GM19455 (cell line): Measurements from ENCODE around the gene GRIP2.

Experiments
- ATAC-seq: cut with Tn5 transposase; IDR thresholded peaks from one replicate; pipeline ENCODE4 v1.9.1; 2021; ENCODE audit not compliant: unreplicated experiment

GRIP2 gene

DNA sequence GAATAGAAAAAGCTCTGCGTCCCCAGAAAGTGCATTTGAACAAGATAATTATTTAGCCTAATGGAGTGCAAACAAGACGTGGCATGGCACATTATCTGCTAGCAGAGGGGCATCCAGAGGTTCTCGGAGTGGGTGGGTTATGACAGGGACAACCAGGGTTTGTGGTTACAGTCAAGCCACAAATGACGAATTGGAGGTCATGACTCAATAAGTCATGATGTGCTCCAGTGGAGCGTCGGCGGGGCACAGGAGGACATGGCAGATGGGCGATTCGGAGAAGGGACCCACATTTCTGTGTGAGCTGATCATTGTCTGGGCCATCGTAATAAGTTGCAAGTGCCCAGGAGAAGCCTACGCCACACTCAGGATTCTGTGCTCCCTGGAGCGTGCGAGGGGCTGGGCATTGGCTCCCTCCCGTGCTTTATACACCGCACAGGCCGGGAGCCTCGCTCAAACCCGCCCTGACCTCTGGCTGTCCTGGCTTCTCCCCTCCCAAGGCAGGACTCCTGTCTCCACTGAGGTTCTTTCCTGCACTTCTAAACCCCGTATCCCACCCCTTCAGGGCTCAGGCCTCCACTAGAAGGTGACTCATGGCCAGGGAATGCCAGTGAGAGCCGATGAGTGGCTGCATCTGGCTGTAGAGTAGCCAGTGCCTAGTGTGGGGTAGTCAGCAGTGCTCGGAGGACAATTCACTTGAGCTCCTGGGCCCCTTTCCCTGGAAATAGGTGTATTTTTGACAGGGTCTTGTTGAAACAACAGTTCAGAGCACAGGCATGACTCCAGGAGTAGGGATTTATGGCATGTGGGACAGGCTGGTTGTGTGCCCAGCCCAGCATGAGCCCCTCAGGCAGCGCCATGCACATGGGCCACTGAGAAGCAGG lies 67.4 kb downstream of the GRIP2 start:
- ATAC-seq, result no peak

DNA sequence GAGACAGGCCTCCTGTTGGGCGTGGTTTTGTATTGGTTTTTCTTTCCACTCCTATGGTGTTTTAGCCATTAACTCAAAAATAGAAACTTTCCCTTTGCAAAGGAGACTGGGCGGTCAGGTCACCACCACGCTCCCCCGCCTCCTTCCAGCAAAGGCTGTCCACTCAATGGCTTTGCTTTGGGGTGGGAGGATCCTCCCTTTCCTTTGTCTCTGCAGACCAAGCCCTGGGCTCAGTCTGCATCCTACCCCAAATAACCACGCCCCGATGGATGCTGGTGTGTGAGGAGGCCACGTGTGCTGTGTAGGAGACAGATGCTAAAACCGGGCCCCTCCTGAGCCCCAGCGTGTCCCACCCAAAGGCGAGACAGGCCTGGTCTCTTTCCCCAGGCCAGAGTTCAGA lies 68.5 kb downstream of the GRIP2 start:
- ATAC-seq, result no peak

DNA sequence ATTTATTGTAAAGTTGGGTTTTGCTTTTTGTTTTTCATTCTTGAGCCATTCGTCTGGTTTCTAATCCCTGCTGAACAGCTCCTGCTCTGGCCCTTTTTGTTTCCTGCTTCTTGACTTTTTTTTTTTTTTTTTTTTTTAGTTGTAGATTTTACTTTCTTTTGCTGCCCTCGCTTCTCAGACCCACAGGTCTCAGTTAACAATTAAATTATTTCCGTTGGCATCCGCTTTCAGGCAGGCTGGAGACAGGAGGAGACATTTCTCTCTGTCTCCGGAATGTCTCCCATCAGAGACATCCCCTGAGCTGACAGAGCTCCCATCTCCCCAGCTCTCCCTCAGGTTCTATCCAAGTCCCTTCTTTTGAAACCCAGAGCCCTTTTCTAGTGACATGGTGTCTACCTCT lies 69.1 kb downstream of the GRIP2 start:
- ATAC-seq, result no peak

DNA sequence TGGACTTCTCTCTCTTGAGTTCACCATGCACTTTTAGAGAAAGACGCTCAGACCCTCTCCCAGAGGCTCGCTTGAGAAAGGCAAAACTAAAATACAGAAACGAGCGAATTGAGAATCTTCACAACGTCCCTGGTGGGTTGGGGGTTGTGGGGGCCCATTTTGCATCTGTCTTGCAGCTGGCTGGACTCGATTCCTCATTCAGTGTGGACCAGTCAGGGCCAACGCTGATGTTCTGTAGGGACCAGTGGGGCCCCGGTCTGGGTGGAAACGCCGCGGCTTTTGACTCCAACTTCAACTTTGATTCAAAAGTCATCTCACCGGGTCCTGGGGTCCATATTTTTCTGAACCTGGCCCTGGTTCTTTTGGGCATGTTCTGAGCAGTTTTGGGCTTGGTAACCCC lies 69.7 kb downstream of the GRIP2 start:
- ATAC-seq, result no peak

DNA sequence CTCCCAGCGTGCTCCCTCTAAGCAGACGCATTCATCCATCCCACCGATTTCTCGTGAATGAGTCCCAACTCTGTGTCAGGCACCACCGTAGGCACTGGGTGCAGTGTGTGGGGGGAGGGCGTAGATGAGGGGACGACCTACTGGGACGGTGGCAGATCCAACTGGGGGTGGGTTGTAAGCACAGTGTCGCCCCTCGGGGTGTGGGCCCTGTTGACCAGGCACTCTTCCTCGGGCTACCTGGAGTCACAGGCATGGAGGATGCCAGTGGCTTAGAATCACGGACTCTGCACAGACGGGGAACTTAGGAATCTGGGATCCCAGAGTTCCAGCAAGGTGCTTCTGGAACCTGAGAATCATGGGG lies 71.5 kb downstream of the GRIP2 start:
- no peak for ATAC-seq

DNA sequence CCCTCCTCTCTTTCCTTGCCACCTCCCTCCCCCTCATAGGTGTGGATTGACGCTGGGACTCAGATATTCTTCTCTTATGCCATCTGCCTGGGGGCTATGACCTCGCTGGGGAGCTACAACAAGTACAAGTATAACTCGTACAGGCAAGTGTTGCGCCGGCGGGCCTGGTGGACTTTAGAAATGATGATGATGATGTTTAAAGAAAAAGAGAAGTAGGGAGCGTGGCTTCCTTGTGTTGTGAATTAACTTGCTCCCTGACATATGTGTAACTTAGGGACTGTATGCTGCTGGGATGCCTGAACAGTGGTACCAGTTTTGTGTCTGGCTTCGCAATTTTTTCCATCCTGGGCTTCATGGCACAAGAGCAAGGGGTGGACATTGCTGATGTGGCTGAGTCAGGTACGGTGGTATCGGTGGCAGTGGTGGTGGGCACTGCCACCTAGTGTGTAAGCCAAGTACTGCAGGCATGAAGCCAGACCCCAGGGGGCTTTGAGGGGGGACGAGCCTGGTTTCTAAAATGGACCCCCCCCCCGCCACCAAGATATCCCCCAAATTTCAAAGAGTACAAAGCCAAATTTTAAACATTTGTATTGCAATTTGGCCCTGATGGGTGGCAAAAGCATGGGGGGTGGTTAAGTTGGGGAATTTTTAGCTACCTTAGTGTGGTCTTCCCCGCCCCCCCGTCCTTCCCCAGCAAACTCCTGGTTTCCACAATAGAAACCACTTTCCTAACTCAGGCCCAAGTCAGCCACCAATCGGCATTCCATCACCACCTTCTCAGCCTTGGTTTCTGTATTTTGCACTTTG lies 72.1 kb downstream of the GRIP2 start:
- no peak for ATAC-seq

DNA sequence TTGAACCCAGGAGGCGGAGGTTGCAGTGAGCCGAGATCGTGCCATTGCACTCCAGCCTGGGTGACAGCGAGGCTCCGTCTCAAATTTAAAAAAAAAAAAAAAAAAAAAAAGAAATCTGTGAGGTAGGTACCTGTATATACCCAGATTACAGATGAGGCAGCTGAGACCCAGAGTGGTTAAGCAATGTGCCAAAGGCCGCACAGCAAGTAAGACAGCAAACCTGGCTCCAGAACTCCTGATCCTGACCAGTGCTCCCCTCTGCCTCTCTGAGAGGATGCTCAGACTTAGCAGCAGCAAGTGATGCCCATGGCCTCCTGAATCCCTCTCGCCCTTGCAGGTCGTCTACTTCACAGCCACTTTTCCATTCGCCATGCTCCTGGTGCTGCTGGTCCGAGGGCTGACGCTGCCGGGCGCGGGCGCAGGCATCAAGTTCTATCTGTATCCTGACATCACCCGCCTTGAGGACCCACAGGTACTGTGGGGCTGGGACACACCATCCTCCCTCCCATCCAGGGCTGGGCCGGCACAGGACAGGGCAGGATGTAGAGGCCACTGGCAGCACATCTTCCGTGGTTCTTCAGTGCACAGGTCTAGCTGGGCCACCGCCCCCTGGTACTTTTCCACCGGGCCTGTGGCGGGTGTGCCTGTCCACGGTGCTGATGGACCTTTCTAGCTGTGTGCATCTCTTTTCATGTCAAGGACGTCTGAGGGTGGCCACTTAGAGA lies 73.8 kb downstream of the GRIP2 start:
- no peak for ATAC-seq

DNA sequence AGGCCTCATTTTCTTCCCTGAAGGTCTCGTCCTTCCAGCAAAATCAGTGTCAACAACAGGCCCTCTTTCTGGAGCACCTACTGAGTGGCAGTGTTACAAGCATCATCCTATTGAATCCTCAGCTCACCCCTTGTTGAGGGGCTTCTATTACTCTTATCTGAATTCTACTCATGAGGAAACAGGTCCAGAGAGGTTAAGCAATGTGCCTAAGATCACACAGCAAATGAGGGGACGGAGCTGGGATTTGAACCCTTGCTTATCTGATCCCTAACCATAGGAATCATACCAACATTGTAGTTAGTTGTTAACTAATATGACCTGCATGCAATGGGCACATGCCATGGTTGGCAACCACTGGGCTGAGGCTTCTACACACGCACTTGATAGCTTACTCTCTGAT lies 74.7 kb downstream of the GRIP2 start:
- ATAC-seq, result no peak

DNA sequence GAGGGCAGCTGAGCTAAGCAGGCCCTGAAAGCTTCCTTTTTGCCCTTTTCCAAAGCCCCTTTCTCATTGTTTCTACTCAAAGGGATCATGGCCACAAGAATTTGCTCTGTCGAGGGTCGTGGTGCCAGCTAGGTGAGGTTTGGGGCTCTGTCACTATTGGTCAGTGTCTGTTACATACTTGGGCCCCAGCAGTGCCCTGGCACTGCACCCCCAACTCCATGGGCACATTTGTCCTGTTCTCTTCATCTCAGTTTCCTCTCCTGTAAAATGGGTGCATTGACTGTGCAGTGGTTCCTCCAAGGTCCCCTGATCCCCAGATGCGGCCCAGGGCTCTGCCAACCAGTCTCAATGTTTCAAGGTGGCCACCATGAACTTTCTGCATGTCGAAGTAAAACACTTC lies 75.6 kb downstream of the GRIP2 start:
- ATAC-seq, result no peak

DNA sequence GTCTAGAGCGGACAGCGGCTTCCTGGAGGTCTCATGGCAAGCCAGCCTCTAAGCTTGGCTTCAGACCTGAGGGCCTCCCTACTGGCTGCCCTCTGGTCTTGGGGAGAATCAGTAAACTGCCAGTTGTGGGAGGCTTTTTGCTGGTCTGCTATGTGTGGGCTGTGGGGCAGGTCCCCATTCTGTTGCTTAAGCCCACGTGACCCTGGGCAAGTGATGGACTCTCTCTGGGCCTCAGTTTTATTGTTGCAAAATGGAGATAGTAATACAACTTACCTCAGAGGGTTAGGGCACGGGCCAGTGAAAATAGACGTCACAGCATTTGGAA lies 76.0 kb downstream of the GRIP2 start:
- no peak for ATAC-seq

DNA sequence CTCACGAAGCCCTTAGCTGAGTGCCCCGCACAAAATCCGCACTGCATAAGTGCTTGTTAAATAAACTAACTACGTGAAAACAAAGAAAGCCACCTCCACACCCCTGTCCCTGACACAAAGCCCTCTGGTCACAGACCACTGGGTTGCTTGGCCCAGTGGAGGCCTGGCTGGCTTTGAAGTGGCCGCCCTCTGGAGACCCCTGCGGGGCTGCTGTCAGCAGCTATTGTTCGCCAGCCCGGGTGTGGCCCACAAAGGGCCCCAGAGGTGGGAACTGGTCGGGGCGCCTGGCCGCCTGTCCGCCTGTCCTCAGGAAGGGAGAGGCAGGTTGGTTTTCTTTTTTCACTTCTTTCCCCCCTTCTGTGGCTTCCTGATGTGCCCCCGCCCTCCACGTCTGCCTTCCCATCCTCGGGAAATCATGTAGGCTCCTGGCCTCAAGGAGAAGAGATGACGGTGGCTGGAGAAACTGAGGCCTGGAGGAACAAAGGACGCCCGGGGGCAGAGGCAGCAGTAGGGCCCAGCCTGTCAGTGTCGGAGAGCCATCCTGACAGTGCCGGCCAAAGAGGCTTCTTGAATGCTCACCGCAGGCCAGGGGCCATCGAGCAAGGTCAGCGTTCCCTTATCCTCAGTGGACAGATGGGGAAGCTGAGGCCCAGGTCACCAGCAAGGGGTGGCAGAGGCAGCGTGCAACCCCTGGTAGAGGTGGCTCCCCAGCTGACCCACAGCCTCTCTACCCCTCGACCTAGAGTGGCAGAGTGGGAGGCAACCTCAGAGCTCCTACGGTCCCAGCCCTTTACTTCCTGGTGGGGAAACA lies 76.6 kb downstream of the GRIP2 start:
- ATAC-seq, result no peak

DNA sequence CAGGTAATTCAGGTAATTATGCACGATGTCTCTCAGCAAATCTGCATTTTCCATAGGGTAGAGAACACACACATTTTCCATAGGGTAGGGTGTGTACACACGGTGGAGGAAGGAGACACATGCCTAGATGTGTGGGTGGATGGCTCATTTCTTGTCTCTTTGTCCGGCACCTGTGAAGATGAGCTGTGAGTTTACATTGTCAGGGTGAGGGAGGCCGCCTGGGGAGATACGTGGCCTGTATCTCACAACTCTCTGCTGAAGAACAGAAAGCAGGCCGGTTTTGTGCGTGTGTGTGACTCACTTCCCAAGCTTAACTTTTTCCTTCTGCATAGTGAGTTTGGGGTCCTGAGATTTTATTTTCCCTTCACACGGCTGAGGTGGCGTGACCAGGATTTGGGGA lies 77.4 kb downstream of the GRIP2 start:
- ATAC-seq, result no peak

DNA sequence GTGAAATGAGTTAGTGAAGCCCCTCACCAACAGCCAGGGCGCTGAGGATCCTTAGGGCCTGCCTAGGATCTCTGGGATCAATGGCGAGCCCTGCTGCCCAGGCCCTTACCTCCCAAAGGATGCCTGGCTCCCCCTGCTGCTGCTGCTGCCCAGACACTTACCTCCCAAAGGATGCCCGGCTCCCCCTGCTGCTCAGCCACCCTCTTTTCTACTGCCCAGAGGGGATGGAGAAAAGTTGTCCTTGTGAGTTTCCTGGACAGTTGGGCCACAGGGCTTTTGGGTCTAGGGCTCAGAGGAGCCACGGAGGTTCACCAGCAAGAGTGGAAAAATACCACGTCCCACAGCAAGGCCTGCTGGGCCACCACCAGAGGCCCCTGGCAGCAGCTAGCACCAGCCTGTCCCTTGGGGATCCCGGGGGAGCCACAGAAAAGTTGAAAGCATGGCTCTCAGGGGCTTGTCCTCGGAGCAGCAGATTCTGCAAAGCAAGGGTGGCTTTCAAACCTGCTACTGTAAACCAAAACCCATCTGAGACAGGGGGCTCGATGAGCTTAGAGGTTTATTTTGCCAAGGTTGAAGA lies 78.3 kb downstream of the GRIP2 start:
- ATAC-seq, result no peak

DNA sequence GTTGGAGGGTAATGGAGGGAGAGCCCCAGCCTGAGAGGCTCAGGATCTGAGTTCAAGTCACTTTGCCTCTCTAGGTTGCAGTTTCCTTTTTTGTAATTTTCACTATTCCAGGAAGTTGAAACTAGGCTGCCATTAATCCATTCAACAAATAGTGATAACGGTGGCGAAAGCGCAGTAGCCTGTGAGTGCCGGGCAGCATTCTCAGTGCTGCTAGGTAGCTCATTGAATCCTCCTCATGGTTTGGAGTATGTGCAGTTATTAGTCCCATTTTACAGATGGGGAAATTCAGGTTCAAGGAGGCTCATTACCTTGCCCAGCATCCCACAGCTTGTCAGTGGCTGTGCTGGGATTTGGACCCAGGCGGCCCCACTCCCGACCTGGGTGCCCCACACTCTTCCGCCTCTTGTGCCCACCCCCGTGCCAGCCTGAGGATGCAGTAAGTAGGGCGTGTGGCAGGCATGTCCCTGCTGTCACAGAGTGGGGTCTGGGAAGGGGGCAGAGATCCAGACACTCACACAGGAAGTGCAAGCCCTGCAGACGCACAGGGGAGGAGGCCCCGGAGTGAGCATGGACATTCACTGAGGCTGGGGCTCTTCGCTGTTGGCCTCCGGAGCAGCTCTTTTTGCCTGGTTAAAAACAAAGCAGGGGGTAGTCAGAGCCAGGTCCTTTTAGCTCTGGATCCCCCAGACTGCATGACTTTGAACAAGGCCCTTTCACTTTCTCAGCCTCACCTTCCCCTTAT lies 79.0 kb downstream of the GRIP2 start:
- ATAC-seq, result no peak

DNA sequence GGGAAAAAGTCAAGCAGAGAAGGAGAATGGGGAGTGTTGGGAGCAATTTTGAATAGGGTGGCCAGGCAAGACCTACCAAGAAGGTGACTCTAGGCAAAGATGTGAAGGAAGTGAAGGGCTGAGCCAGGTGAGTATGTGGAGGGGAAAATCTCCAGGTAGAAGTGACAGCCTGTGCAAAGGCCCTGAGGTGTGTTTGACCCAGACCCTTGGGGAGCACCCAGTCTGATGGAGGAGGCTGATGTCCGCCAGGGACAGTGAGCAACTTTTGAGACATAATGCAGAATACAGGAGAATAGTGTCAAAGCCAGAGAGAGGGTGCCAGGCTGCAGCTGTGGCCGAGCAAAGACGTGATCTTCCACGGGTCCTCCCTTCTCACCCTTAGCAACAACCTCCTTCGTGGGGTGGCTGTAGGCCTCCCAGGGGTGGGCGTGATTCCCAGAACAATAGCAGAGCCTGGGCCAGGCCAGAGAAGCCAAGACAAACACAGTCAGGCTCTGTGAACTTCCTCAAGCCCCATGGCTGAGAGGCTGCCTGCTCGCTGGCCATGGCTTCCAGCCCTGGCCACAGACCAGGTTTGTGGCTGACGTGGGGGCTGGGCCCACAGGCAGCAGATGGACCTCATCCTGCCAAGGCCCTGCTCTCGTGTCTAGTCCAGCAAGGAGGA lies 79.7 kb downstream of the GRIP2 start:
- ATAC-seq, result no peak

DNA sequence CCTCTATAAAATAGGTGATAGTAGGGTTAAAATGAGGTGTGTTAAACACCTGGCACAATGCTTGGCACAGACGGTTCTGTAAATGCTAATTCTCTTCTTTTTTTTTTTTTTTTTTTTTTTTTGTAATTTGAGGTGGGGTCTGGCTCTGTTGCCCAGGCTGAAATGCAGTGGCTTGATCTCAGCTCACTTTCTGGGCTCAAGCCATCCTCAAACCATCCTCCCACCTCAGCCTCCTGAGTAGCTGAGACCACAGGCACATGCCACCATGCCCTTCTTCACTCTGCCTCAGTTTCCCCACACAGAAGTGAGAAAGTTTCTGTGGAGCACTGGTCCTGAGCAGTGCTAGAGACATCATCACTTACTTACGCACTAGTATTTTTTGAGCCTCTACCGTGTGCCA lies 80.4 kb downstream of the GRIP2 start:
- ATAC-seq, result no peak

DNA sequence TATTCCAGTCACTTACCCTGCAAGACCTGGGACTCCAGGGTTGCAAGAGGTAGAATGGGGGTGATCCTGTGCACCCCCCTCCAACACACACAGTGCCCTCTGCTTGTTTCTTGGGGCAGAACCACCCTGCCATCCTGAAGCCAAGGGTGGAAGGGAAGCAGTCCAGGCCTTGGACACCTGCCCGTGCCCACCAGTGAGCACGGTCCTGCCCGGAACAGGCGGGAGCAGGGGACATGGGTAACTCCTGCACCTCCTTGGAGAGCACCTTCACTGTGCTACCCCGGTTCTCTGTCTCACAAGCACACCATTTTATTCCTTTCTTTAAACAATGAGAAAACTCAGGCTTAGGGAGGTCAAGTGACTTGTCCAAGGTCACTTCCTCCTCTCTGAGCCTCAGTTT lies 80.8 kb downstream of the GRIP2 start:
- no peak for ATAC-seq

DNA sequence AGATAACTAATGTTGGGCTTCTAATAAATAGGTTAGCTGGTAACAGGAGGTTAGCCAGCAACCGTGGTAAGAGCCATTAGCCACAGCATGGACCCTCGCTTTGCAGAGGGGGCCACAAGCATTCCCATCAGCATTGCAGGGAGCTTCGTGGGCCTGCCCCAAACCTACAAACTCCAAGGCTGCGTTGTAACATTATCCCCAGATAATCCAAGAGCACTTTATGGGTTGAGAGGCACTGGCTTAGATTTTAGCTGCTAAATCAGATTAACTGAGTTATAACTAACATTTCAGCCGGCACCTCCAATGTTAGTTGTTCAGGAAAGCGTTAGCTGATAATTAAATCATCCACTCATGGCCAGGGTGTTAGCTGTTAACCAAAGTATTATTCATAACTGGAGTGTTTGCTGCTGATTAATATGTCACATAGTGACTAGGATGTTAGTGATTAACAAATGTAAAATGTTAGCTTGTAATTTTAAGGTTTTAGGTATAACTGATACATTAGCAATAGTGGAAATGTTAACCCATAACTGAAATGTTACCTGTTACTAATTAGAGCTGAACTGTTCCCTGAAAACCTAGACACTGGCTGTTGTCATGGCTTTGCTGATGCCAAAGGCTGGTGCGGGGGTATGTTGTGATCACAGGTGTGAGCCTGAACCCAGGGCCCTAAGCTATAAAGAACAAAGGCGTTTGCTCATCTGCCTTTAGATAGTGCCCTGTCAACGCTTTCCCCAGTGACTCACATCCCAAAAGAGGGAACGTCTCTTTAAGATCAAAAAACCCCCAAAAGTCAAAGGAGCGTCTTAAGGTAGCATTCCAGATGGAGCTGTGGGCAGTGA lies 81.5 kb downstream of the GRIP2 start:
- no peak for ATAC-seq

DNA sequence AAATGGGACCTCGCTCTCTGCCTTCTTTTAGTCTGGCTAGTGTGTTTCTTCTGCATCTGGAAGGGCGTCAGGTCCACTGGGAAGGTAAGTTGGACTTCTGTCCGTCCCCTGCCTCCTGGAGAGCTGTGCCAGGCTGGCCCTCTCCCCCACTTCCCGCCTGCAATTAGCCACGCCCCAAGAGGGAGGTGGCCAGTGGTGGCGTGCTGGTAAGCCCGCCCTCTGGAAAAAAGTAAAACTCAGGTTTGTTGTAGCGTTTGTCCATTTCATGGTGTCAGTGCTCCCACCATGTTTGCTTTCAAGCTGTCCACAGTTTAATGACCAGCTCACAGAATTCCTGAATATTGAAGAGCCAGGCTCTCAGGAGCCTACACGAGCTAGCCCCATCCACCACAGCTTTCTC lies 82.1 kb downstream of the GRIP2 start:
- no peak for ATAC-seq
